GM12872 (cell line): ENCODE measurements around the gene ERFE.

ENCODE experiments used
- TF ChIP-seq, protein P1 (sequence below): IDR thresholded peaks from 3 replicates; pipeline ENCODE4 v1.5.1; 2011; ENCODE audit warnings: low read depth, mild to moderate bottlenecking, low read length, moderate library complexity; ENCODE audit not compliant: insufficient read depth

Gene ERFE

DNA sequence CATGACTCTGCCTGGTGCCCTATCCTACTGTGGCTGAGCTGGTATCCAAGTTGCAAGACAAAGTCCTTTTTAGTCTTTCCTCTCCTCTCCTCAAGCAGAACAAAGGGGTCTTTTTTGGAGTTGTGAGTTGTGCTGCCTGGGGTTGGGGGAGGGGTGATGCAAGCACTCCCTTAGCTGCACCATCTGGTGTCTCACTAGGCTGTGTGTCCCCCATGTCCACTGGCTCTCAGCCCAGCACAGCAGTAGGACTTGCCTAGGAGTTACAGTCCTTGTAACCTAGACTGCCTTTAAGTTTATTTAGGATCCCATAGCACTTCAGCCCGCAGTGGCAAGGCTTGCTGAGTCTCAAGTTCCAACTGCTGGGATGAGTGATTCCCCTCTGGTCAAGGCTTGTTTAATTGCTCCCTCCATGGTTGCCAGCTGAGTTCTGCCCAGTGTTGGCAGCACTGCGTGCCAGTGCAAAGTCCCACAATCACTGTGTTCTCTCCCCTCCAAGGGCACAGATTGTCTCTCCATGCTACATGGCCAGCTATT, 57.9 kb downstream of the ERFE start:
- TF ChIP-seq, protein P1, sequence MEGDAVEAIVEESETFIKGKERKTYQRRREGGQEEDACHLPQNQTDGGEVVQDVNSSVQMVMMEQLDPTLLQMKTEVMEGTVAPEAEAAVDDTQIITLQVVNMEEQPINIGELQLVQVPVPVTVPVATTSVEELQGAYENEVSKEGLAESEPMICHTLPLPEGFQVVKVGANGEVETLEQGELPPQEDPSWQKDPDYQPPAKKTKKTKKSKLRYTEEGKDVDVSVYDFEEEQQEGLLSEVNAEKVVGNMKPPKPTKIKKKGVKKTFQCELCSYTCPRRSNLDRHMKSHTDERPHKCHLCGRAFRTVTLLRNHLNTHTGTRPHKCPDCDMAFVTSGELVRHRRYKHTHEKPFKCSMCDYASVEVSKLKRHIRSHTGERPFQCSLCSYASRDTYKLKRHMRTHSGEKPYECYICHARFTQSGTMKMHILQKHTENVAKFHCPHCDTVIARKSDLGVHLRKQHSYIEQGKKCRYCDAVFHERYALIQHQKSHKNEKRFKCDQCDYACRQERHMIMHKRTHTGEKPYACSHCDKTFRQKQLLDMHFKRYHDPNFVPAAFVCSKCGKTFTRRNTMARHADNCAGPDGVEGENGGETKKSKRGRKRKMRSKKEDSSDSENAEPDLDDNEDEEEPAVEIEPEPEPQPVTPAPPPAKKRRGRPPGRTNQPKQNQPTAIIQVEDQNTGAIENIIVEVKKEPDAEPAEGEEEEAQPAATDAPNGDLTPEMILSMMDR = no peak
